Measurements from ENCODE around the gene TTN.

Gene TTN

DNA sequence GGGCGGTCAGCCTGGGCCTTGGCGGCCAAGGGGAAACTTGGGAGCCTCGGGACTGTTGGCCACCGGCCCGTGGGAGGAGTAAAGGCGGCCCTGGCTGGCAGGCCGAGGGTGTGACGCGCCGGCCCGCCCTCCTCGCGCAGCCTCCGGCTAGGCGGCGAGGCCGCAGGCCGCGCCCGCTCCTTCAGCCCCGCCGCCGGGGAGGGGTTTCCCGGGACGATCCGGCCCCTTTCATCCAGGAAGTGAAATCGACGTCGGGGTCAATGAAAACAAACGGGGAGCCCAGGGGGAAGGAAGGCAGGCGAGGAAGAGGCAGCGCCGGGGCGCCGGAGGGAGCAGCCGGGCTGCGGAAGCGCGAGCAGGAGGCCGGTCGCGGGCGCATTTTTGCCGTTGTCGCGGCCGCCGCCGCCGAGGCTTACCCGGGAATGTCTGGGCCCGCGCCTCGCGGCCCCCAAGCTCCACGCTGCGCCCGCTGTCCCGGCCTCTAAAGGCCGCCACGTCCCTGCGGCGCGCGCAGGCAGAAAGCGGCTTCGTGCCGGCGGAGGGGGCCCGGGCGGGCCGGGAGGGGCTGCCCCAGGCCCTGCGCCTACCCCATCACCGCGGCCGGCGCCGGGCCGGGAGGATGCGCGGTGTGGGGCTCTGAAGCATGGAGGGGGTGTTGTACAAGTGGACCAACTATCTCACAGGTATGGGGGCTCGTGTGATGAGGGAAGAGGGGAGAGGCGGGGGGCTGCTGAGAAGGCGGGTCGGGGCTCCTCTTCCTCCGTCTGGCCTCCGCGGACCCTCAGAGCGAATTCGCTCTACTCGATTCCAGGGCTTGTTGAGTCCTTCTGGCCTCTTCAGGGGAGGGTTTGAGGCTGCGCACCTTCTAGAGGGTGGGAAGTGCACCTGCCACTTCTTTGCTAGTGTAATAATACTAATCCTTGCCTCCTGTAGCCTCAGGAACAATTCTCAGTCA, 326.7 kb downstream of the TTN start, which contains the start of gene PLEKHA3:
Gene PLEKHA3, plus strand, starts transcription at position 231 of the 955 bp plus-strand sequence. Its CDS starts 413 bp downstream, at position 644.
- DNase-seq: peak; percentile 95

DNA sequence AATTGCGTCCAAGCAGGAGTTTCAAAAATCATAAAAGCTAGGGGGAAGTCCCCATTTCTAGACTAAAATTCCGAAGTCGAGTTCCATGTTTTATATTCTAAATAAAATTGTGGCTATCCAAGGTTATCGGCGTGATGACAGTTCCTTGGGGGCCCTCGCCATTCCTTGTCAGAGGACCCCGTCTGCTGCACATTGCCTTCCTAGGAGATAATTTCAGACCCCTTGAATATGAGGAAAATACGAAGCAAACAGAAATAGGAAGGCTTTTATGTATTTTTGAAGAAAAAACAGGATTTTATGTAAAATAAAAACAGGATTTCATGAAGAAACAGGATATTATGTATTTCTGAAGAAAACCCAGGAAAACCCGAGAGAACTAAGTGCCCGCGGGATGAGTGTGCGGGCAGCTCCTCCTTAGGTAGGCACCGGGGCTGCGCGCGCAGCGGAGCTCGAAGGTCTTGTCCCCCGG, 327.4 kb downstream of the TTN start:
- DNase-seq: peak; percentile 18

DNA sequence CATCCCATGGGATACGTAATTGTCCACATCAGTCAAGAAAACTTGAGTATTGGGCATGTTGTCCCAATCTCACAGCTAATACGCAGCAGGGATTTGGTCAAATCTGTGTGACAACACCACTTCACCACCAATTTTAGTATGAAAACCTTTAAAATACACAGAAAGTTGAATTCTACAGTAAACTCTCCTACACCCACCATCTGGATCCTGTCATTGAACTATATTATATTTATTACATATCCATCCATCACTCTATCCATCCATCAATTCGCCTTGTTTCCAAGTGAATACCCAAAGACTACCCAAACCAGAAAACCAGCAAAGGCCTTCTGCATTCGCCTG, 328.0 kb downstream of the TTN start:
- no peak for DNase-seq

DNA sequence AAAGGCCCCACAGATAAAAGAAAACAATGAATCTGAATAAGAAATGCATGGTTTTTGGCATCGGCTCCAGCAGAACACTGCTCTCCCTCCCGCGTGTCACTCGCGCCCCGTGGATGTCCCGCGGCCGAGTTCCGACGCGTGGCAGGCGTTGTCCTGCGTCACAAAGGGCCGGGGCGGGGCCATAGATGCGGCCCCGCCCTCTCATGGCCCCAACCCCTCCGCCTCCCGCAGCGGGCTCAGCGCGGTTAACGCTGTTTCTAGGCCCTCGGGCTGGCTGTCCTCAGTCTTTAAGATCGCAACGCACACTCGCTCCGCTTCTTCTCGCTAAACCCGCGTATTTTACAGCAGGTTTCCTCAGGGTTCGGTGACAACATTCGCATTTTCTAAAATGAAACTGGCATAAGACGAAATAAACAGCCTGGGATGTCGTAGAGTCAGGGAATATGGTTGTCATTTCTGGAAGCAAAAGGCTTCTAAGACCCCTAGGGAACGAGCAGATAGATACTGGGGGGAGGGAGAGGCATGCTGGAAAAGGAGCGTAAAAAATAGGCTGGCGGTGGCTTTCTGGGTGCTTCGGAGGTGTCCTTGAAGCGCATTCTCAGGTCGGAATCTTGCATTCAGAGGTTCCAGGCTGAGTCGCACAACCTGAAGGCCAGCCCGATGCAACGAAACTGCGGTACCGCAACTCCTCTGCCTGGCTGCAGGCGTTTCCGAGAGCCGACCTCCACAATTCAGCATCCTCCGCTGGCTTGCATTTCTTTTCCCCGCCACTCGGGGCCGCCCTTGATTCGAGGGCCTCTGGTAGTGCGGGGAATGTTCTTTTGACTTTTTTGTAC, 328.6 kb downstream of the TTN start, which contains the start of gene FKBP7:
Gene FKBP7, minus strand, starts transcription at position 162 of the 836 bp plus-strand sequence. Its CDS starts 101 bp downstream, at position 61.
- DNase-seq: peak; percentile 82

DNA sequence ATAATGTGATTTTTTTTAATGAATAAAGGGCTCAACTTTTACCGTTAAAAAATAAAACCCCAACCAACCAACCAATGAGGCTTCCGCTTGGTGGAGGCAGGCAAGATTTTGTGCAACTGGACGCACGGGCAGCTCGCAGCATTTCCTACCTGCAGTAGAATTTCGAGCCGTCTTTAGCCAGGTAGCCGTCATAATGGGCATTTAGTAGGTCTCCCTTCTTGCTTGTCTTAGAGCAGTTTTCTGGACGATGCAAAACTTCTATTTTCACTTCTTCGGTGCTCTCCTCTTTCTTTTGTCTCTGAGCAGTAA, 329.1 kb downstream of the TTN start:
- DNase-seq: no peak

DNA sequence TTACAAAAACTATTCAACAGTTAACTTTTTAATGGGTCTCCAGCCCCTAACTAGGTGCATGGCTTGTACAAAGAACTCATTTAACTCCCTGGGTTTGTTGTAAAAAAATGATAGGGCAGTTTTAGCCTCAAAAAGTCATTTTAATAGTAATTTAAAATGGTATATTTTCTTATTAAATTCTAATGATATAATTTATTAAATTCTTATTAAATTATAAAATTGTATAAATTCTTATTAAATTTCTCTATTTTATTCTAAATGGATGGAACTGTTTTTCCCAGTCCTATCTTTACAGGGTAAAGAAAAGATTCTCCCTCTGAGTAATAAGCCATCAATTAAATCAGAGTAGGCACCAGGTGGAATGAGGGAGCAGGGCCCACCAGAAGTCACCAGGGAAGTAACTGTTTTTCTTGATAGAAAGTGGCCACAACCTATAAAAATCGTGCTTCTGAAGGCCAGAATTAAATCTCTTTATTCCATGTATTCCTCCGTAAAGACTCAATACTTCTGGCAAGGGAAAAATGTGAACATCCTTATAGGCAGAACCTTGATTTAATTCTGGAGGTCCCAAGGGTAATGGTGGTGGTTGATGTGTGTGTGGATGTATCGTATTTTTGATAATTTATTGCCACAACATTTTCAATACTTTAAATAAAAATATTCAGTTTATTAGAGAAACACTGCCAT, 329.6 kb downstream of the TTN start:
- DNase-seq: no peak

DNA sequence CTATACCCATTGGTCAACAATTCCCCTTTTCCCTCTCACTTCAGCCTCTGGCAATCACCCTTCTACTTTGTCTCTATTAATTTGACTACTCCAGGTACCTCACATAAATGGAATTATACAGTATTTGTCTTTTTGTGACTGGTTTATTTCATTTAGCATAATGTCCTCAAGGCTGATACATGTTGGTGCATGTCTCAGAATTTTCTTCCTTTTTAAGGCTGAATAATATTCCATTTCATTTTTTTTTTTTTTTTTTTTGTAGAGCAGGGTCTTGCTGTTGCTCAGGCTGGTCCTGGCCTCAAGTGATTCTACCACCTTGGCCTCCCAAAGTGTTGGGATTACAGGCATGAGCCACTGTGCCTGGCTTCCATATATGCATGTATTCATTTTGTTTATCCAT, 330.7 kb downstream of the TTN start:
- no peak for DNase-seq
